ENCODE results near the gene SFMBT2.

DNA sequence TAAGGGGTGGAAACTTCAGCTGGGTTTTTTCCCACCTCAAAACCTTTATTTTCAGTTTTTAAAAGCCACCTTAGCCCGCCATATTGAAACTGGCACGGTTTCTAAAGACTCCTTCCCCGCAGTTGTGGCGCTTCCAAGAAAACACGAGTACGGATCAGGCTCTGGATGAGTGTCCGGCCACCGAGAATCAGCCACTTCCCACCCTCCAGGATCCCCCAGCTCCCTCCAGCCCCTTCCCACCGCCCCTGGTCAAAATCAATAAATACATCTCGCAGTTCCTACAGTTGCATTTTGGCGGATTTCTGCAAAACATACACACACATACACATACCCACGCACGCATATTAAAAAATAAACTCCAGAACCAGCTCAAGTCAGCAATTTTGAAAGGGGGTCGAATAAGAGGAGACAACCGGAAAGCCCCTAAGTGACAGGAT, 1.1 kb downstream of the SFMBT2 start:
- TF ChIP-seq, protein P1, sequence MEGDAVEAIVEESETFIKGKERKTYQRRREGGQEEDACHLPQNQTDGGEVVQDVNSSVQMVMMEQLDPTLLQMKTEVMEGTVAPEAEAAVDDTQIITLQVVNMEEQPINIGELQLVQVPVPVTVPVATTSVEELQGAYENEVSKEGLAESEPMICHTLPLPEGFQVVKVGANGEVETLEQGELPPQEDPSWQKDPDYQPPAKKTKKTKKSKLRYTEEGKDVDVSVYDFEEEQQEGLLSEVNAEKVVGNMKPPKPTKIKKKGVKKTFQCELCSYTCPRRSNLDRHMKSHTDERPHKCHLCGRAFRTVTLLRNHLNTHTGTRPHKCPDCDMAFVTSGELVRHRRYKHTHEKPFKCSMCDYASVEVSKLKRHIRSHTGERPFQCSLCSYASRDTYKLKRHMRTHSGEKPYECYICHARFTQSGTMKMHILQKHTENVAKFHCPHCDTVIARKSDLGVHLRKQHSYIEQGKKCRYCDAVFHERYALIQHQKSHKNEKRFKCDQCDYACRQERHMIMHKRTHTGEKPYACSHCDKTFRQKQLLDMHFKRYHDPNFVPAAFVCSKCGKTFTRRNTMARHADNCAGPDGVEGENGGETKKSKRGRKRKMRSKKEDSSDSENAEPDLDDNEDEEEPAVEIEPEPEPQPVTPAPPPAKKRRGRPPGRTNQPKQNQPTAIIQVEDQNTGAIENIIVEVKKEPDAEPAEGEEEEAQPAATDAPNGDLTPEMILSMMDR (conservative IDR thresholded peaks at IDR 0.05; ENCODE audit: low read depth, low read length), result no peak
- TF ChIP-seq FOS (IDR thresholded peaks at IDR 0.05; ENCODE audit: low read depth, low read length) (no peak), SMC3 (IDR thresholded peaks at IDR 0.05; ENCODE audit: low read depth, low read length) (no peak), CEBPB (IDR thresholded peaks at IDR 0.05; ENCODE audit: low read depth, low read length) (no peak), MAZ (IDR thresholded peaks at IDR 0.05; ENCODE audit: borderline replicate concordance, low read depth, low read length) (no peak), MAFK (IDR thresholded peaks at IDR 0.05; ENCODE audit: low read depth, low read length) (no peak), POLR2A (IDR thresholded peaks at IDR 0.05; ENCODE audit: low read depth, low read length) (no peak)

Measured in IMR-90 (cell line).